Activated CD4-positive, alpha-beta T cell treated with anti-CD3 and anti-CD28 coated beads, Interleukin-2, amount 10 ng/mL, durations not matched to agents 7 days and 5 days (primary cell): ENCODE results near the gene RMDN3. TPM values are rescaled to one million over a fixed set of nuclear protein-coding genes. Genes with fewer than 3 reads are reported as not detected.

Experiments
- CTCF ChIA-PET: fragments of 350-600 bp; sonication (Branson Sonifier 250); formaldehyde crosslinking; loops from one replicate; lab custom pipeline; 2021; ENCODE audit warnings: antibody characterized with exemption; lab: Charles Lee
- POLR2A ChIA-PET: fragments of 350-600 bp; sonication (Branson Sonifier 250); formaldehyde crosslinking; loops from one replicate; lab custom pipeline; 2021; ENCODE audit warnings: antibody characterized with exemption; lab: Charles Lee
- DNase-seq: peaks from one replicate; pipeline ENCODE4 v3.0.0-alpha.2; 2020
- H3K27ac Mint-ChIP-seq: one replicate; pipeline ENCODE4 v1.8.0; 2021; ENCODE audit warnings: mild to moderate bottlenecking, moderate library complexity, mixed read lengths
- H3K27me3 Mint-ChIP-seq: one replicate; pipeline ENCODE4 v1.8.0; 2021; ENCODE audit warnings: mixed read lengths
- H3K36me3 Mint-ChIP-seq: one replicate; pipeline ENCODE4 v1.8.0; 2021; ENCODE audit warnings: low read depth, mixed read lengths
- H3K4me1 Mint-ChIP-seq: one replicate; pipeline ENCODE4 v1.8.0; 2021; ENCODE audit warnings: mixed read lengths
- H3K4me3 Mint-ChIP-seq: one replicate; pipeline ENCODE4 v1.8.0; 2021; ENCODE audit warnings: mild to moderate bottlenecking, moderate library complexity, mixed read lengths
- H3K9me3 Mint-ChIP-seq: one replicate; pipeline ENCODE4 v1.8.0; 2021; ENCODE audit warnings: mixed read lengths
- total RNA-seq, 2 experiments: library from RNA; stranded (reverse); gene quantifications; one replicate each; pipeline ENCODE4 v1.2.3, GENCODE V29; 2021

Gene RMDN3
- total RNA-seq, 2 experiments from 2014 or later: 26.0 to 32.6 TPM

DNA sequence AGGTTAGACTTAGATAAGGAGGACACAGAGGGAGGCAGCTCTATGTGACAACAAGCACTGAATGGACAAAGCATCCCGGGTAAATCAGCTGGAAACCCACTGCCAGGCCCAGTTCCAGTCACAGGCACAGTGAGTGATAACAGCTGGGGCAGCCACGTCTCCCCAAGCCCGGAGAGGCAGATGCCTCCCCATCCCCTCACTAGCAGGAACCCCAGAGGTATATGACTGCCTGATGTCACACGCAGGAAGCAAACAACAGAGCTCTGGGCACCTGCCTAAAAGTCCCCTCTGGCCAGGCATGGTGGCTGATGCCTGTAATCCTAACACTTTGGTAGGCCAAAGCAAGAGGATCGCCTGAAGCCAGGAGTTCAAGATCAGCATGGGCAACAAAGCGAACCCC is 32.9 kb upstream of the RMDN3 start:
- Mint-ChIP-seq H3K27me3 (no peaks in the 10 kb centered on the region), H3K4me3 (no peak overlapping the region)

DNA sequence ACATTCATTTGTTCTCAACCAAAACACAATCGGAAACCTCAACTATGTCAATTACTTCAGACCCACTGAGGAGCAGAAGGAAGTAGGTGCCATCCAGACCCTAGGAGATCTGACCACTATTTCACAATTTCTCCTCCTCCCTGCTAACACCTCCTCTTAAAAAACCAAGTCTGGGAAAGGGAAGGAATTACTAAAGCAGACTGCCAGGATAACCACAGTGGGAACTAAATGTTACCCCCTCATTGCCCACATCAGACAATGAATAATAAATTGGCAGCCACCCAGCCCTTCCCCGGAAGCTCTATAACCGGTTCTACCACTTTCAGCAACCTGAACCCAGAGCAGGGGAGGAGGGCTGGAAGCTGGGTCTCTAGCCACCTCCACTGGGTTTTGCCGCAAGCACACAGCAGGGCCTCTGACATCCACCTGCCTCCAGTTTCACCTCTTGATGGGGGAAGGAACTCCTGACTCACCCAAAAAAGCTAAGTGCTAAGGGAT is 32.3 kb upstream of the RMDN3 start:
- Mint-ChIP-seq H3K27ac (peak overlapping the region; percentile 60), H3K27me3 (no peaks in the 10 kb centered on the region), H3K9me3 (no peaks in the 10 kb centered on the region), H3K4me3 (no peak overlapping the region), H3K4me1 (peaks cover 27% of the 10 kb centered on the region), H3K36me3 (no peaks in the 10 kb centered on the region)
- peak; percentile 57 for DNase-seq
- POLR2A ChIA-PET: interaction anchor here (0.5 kb wide), 1 partner anchor 24 kb away, joined by 5 read pairs; no protein-coding TSS in a partner anchor
- CTCF ChIA-PET: interaction anchor here (1.0 to 2.3 kb wide), 3 partner anchors 21 to 107 kb away, joined by 3 to 7 read pairs (median 4); partner anchors contain the start of genes RAD51 and VPS18

More for the DNA sequence above, 32.9 kb upstream of the RMDN3 start:
- Mint-ChIP-seq H3K4me1 (peaks cover 23% of the 10 kb centered on the region), H3K9me3 (no peaks in the 10 kb centered on the region), H3K36me3 (no peaks in the 10 kb centered on the region), H3K27ac (no peak overlapping the region)
- ChIA-PET CTCF (interaction anchor here (1.0 to 2.3 kb wide), 3 partner anchors 22 to 106 kb away, joined by 3 to 7 read pairs (median 4); partner anchors contain the start of genes RAD51 and VPS18), POLR2A (interaction anchor here (0.5 kb wide), 1 partner anchor 24 kb away, joined by 5 read pairs; no protein-coding TSS in a partner anchor)
- DNase-seq: no peak

DNA sequence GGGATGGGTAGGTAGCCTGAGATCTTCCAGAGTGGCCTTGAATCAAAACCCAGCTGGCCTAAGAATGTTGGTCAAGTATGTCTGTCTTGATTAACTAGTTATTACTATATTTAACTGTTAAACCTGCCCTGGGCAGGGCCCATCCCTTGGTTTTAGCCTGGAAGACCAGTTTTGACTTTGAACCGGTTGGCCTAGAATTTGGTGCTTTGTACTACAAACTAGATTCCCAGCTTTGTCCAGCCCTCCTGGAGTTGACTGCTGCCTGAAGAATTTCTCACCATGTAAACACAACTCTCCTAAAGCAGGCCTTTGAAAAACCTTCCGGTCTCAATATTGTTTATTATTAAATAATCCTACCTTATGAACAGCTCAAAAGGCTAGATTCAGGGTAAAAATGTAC is 30.8 kb upstream of the RMDN3 start:
- no peak for DNase-seq
- CTCF ChIA-PET: interaction anchor here (1.0 to 2.3 kb wide), 4 partner anchors 8 to 91 kb away, joined by 3 to 7 read pairs (median 4); partner anchors contain the start of gene RAD51
- Mint-ChIP-seq H3K9me3 (no peaks in the 10 kb centered on the region), H3K27me3 (no peaks in the 10 kb centered on the region), H3K4me3 (no peak overlapping the region), H3K27ac (no peak overlapping the region), H3K4me1 (peaks cover 28% of the 10 kb centered on the region), H3K36me3 (no peaks in the 10 kb centered on the region)
- POLR2A ChIA-PET: no interaction called here

DNA sequence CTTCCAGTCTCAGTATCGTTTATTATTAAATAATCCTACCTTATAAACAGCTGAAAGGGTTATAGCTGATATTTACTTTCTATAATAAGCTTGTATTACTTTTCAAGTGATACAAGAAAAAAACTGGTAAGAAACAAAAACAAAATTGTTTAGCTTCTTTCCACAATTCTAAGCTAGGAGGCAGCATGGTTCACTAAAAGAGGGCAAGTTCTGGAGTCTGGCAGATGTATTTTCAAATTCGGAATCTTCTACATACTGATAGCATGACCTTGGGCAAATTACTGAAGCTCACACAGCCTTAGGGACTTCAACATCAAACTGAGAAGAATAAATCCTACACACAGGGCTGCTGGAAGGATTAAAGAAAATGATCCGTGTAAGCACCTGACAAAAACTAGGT is 30.1 kb upstream of the RMDN3 start:
- H3K4me3 Mint-ChIP-seq: no peak overlapping the region
- POLR2A ChIA-PET: interaction anchor here (1.0 kb wide), 1 partner anchor 21 kb away, joined by 3 read pairs; no protein-coding TSS in a partner anchor
- DNase-seq: no peak
- no peak overlapping the region for H3K27ac Mint-ChIP-seq
- CTCF ChIA-PET: interaction anchor here (2.0 kb wide), 1 partner anchor 14 kb away, joined by 5 read pairs; no protein-coding TSS in a partner anchor
- no peaks in the 10 kb centered on the region for H3K36me3 Mint-ChIP-seq
- H3K9me3 Mint-ChIP-seq: no peaks in the 10 kb centered on the region
- H3K27me3 Mint-ChIP-seq: no peaks in the 10 kb centered on the region
- H3K4me1 Mint-ChIP-seq: peaks cover 28% of the 10 kb centered on the region

DNA sequence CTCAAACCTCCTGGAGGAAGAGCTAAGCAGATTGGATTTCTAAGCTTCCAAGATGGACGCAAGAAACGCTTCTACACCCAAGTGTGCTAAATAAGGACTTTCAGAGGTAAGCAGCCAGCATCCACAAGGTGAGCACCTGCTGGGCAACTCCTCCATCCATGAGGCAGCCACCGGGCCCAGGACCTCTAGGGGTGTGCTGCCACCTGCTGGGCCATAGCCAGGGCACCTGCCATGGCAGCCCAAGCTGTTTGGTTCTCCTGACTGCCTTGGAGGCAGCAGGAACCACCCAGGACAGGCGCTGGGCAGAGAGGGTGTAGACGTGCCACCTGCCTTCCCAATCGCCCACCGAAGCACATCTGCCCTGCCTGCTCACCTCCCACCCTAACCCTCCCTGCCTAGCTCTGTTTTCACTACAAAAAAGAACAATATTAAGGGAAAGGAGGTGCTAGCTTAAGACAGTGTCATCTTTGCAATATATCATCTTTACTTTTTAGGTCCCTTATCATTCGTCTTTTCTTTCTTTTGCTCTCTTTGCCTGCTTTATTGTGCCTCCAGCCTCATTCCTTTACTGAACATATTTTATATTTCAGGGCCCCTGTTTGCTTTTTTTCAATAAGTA is 27.7 kb upstream of the RMDN3 start:
- H3K4me1 Mint-ChIP-seq: peaks cover 20% of the 10 kb centered on the region
- POLR2A ChIA-PET: interaction anchor here (0.5 kb wide), 1 partner anchor 211 kb away, joined by 3 read pairs; no protein-coding TSS in a partner anchor
- H3K36me3 Mint-ChIP-seq: peaks cover 6% of the 10 kb centered on the region
- H3K27me3 Mint-ChIP-seq: no peaks in the 10 kb centered on the region
- CTCF ChIA-PET: interaction anchor here (0.6 to 3.0 kb wide), 24 partner anchors 8 to 450 kb away, joined by 3 to 16 read pairs (median 4); partner anchors contain the start of genes C15orf62, GCHFR and RAD51
- no peak overlapping the region for H3K4me3 Mint-ChIP-seq
- no peaks in the 10 kb centered on the region for H3K9me3 Mint-ChIP-seq
- DNase-seq: peak; percentile 84
- H3K27ac Mint-ChIP-seq: no peak overlapping the region

DNA sequence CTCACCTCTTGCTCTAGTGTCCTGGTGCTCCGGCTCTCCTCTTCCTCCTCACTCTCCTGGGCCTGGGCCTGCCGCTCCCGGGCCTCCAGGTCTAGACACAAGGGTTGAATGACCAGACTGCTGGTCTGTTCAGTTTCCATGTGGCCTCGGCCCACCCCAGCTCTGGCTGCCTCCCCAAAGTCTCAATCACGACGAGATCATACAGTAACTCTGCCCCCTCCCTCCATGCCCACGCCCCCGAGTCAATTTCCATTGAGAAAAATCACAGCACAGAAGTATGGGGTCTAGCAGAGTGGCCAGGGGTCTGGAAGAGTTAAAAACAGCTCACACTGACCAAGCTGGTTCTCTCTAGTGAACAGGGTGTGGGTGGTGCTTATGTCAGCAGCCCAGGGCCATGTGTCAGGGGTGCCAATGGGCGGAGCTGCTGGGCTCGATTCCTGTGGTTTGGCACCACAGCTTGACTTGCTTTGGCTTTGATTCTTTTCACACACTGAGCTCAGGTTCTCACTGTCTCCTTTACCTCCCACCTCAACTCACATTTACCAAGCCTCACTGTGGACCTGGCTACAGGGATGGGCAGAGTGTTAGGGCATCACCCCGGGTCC is 21.6 kb upstream of the RMDN3 start:
- ChIA-PET POLR2A (interaction anchor here (0.6 to 1.3 kb wide), 3 partner anchors 9 to 11 kb away, joined by 3 to 6 read pairs (median 4); no protein-coding TSS in a partner anchor), CTCF (interaction anchor here (0.7 to 2.2 kb wide), 7 partner anchors 10 to 117 kb away, joined by 3 to 9 read pairs (median 5); partner anchors contain the start of genes GCHFR and VPS18)
- DNase-seq: peak; percentile 58
- Mint-ChIP-seq H3K4me1 (peaks cover 12% of the 10 kb centered on the region), H3K36me3 (peaks cover 18% of the 10 kb centered on the region), H3K27me3 (no peaks in the 10 kb centered on the region), H3K9me3 (no peaks in the 10 kb centered on the region), H3K4me3 (no peak overlapping the region), H3K27ac (peak overlapping the region; percentile 72)

DNA sequence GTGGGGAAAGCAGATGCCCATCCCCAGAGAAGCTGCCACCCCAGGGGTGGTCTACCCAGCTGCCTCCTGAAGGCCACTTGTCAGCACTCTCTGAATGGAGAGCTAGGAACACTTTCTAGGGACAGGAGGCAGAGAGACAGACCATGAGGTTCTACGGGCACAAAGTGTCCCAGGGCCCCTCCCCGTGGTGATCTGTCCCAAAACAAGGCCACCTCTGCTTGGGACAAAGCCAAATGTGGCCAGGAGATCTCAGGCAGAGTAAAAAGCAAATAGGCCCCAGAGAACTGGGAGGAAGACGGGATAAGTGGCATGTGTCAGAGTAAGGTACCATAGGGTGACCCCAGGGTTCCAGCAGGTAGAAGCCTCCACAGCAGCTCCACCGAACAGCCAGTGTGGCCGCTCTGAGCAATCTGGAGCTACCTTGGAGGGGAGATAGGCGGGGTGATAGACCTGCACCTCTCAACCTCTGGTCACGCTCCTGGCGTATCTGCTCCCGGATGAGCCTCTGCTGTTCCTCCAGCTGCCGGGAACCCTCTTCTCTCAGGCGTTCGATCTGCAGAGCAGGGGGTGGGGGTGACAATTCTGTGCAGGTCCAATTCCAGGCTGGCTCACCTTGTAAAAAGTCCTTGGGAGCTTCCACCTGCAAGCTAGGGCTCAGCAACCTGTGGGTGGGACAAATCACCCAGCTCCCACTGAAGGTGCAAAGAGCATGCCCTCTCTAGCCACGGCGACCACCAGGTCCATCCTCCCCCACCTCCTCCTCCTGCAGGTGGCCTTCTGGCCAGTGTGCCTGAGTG is 20.9 kb upstream of the RMDN3 start:
- no peaks in the 10 kb centered on the region for H3K27me3 Mint-ChIP-seq
- H3K36me3 Mint-ChIP-seq: peaks cover 20% of the 10 kb centered on the region
- H3K9me3 Mint-ChIP-seq: no peaks in the 10 kb centered on the region
- ChIA-PET POLR2A (interaction anchor here (0.6 to 1.3 kb wide), 2 partner anchors 10 to 11 kb away, joined by 4 to 6 read pairs; no protein-coding TSS in a partner anchor), CTCF (interaction anchor here (0.7 to 3.9 kb wide), 7 partner anchors 7 to 118 kb away, joined by 3 to 16 read pairs (median 7); partner anchors contain the start of genes GCHFR and VPS18)
- no peak for DNase-seq
- H3K4me3 Mint-ChIP-seq: no peak overlapping the region
- H3K27ac Mint-ChIP-seq: no peak overlapping the region
- H3K4me1 Mint-ChIP-seq: peaks cover 12% of the 10 kb centered on the region

DNA sequence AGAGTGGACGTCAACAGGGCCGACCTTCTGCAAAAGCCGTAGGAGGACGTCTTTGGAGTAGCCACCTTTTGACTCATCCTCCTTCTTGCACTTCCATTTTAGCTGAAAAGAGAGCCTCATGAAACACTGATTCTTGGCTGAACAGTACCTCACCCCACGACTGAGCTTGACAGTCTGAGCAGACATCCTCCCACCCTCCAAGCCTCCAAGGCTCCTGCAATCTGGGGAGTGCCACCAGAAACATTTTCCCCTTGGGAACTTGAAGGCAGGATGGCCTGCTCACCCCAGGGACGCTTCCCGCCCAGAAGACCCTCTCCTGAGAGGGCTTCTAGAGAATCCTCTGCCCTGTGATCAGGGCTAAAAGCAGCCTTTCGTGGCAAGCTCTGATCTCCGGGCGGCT is 20.0 kb upstream of the RMDN3 start:
- Mint-ChIP-seq H3K9me3 (no peaks in the 10 kb centered on the region), H3K27ac (no peak overlapping the region), H3K4me3 (no peak overlapping the region), H3K4me1 (peaks cover 16% of the 10 kb centered on the region), H3K27me3 (no peaks in the 10 kb centered on the region), H3K36me3 (peaks cover 23% of the 10 kb centered on the region)
- ChIA-PET CTCF (interaction anchor here (0.6 to 3.9 kb wide), 5 partner anchors 8 to 42 kb away, joined by 3 to 16 read pairs (median 9); partner anchors contain the start of gene GCHFR), POLR2A (no interaction called here)
- no peak for DNase-seq

DNA sequence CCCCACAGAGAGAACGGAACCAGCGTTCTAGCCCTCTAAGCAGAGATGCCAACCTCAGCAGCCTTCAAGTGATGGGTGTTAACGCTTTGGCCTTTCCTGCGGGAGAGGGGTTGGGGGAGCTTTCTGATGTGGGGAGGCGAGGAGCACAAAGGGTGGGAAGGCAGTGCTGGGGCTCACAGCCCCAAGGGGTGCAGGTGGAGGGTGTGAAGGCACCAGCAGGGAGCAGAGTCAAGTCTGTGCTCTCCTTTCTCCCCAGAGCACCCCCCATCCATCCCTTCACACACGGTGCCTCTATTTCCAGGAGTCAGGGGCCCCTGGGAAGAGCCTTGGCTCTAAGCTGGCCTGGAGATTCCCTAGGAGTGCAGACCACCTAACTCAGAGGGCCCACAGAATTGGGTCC is 18.8 kb upstream of the RMDN3 start:
- H3K36me3 Mint-ChIP-seq: peaks cover 23% of the 10 kb centered on the region
- DNase-seq: no peak
- CTCF ChIA-PET: interaction anchor here (1.4 to 3.9 kb wide), 4 partner anchors 9 to 17 kb away, joined by 3 to 16 read pairs (median 4); partner anchors contain the start of gene GCHFR
- H3K27me3 Mint-ChIP-seq: no peaks in the 10 kb centered on the region
- POLR2A ChIA-PET: no interaction called here
- no peak overlapping the region for H3K27ac Mint-ChIP-seq
- H3K4me3 Mint-ChIP-seq: no peak overlapping the region
- no peaks in the 10 kb centered on the region for H3K9me3 Mint-ChIP-seq
- peaks cover 26% of the 10 kb centered on the region for H3K4me1 Mint-ChIP-seq

DNA sequence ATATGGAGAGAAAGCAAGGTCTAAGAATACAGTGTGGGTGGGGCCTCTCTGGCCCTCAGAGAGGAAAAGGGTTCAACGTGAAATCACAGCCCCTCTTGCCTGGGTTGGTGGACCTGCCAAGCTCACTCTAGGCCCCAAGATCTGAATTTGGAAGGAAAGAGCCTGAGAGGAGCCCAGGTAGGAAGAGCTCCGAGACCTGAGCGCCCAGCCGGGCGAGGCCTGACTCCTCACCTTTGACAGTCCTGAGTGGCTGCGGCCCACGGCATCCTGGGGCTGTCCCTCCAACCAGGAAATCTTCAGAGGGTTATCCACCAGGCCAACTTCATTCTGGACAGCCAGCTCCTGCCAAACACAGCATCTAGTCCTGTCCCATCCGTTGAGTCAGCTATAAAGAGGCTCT is 18.4 kb upstream of the RMDN3 start:
- no peak for DNase-seq
- H3K27ac Mint-ChIP-seq: no peak overlapping the region
- no peaks in the 10 kb centered on the region for H3K27me3 Mint-ChIP-seq
- H3K9me3 Mint-ChIP-seq: no peaks in the 10 kb centered on the region
- no peak overlapping the region for H3K4me3 Mint-ChIP-seq
- peaks cover 23% of the 10 kb centered on the region for H3K36me3 Mint-ChIP-seq
- peaks cover 30% of the 10 kb centered on the region for H3K4me1 Mint-ChIP-seq
- ChIA-PET POLR2A (no interaction called here), CTCF (interaction anchor here (0.7 to 3.9 kb wide), 5 partner anchors 9 to 452 kb away, joined by 3 to 16 read pairs (median 4); partner anchors contain the start of gene GCHFR)

DNA sequence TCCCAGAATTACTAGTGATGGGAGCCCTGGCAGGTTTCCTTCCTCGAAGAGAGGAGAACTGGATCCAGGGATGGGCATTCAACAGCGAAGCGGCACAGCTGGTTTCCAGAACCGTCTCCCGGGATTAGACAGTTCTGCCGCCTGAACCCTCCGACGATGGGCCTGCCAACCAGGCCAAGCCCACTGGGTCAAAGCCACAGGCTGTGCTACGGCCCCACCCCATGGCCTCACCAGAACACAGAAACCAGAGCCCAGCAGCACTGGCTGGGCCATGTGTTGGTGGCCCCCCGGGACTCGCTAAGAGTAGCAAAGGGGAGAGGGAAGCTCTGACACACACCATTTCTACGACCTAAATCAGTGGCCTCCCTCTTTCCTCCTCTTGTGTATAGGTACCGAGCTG is 17.0 kb upstream of the RMDN3 start:
- Mint-ChIP-seq H3K27ac (no peak overlapping the region), H3K27me3 (no peaks in the 10 kb centered on the region), H3K4me1 (peaks cover 30% of the 10 kb centered on the region), H3K9me3 (no peaks in the 10 kb centered on the region), H3K36me3 (peaks cover 28% of the 10 kb centered on the region), H3K4me3 (no peak overlapping the region)
- no peak for DNase-seq
- ChIA-PET CTCF (interaction anchor here (2.8 to 3.9 kb wide), 2 partner anchors 11 to 28 kb away, joined by 9 to 16 read pairs; no protein-coding TSS in a partner anchor), POLR2A (no interaction called here)
